Measurements from ENCODE around the gene LIMS2.

GRCh38 chr2:127662937-127663565 is 12.3 kb downstream of the LIMS2 start:
- TF ChIP-seq YY1 (IDR thresholded peaks at IDR 0.05; ENCODE audit: insufficient read depth, insufficient read length) (no peak), SUZ12 (IDR thresholded peaks at IDR 0.05; ENCODE audit: extremely low read depth, insufficient read depth, insufficient read length) (no peak), ZNF274 (IDR thresholded peaks at IDR 0.05; ENCODE audit: low read depth, low read length) (no peak)

Data from NT2/D1 (cell line).